HCT116 (cell line): Measurements from ENCODE around the gene FBXO31. TPM values are rescaled to one million over a fixed set of nuclear protein-coding genes. Genes with fewer than 3 reads are reported as not detected.

Experiments
- ATAC-seq: fragments of 200-7000 bp; cut with Tn5 transposase; 2 replicates; pipeline ENCODE4 v1.9.1; 2020; ENCODE audit warnings: mild to moderate bottlenecking, moderate library complexity
- BruUV-seq: library from RNA; stranded (reverse); fragments of 400-500 nt; replicated peaks from 2 replicates; lab custom pipeline; 2021; lab: Mats Ljungman, UMichigan
- CTCF ChIA-PET: fragments of 300-600 bp; sonication (Branson Sonifier 250); formaldehyde crosslinking; loops from one replicate; lab custom pipeline; 2021; ENCODE audit warnings: antibody characterized with exemption; lab: Charles Lee
- POLR2A ChIA-PET: fragments of 300-600, 350-600 bp; sonication (Branson Sonifier 250); formaldehyde crosslinking; loops from one replicate; lab custom pipeline; 2021; ENCODE audit warnings: antibody characterized with exemption; lab: Charles Lee
- RAD21 ChIA-PET, 2 experiments: fragments of 300-600 bp; sonication (Branson Sonifier 250); formaldehyde crosslinking; loops; one replicate each; lab custom pipeline; 2023; ENCODE audit warnings: low total read pairs in 2 of 2; ENCODE audit not compliant: uncharacterized antibody in 2 of 2, unreplicated experiment in 2 of 2, low non-redundant PET in 1 of 2; lab: Charles Lee
- DNase-seq: peaks from one replicate; pipeline ENCODE4 v3.0.0-alpha.2; 2010; ENCODE audit warnings: low read depth, low spot score
- H2AFZ ChIP-seq: fragments of 200-600 bp; shearing (Covaris generic), sonication (generic); 2 replicates; pipeline ENCODE4 v1.6.1; 2017; ENCODE audit warnings: low read depth, mixed run types, mixed read lengths, antibody characterized with exemption, low read length; ENCODE audit not compliant: poor library complexity, severe bottlenecking
- H3K27ac ChIP-seq: 2 replicates; pipeline ENCODE4 v1.5.1; 2012; ENCODE audit warnings: low read depth, low read length
- H3K27me3 ChIP-seq: fragments of 200-600 bp; sonication (generic); 2 replicates; pipeline ENCODE4 v1.6.1; 2016; ENCODE audit warnings: mixed run types, low read length, mixed read lengths; ENCODE audit not compliant: insufficient read depth
- H3K36me3 ChIP-seq, 2 experiments: fragments of 200-500 bp in 1 of 2; fragments of 200-600 bp in 1 of 2; sonication (Bioruptor generic) in 1 of 2; sonication (generic) in 1 of 2; 2 replicates each; pipeline versions ENCODE4 v1.5.1 to v1.6.1; 2014 to 2016; ENCODE audit warnings: low read length in 2 of 2, inconsistent platforms in 1 of 2, mixed read lengths in 1 of 2, mixed run types in 1 of 2; ENCODE audit not compliant: insufficient read depth in 2 of 2, control insufficient read depth in 1 of 2
- H3K4me1 ChIP-seq, 2 experiments: fragments of 200-600 bp in 1 of 2; sonication (generic) in 1 of 2; 2 replicates each; pipeline versions ENCODE4 v1.5.1 to v1.6.1; 2012 to 2017; ENCODE audit warnings: low read length in 2 of 2, inconsistent platforms in 1 of 2, mild to moderate bottlenecking in 1 of 2, mixed read lengths in 1 of 2, mixed run types in 1 of 2, moderate library complexity in 1 of 2; ENCODE audit not compliant: insufficient read depth in 2 of 2, control insufficient read depth in 1 of 2
- H3K4me2 ChIP-seq: fragments of 200-600 bp; sonication (generic); 2 replicates; pipeline ENCODE4 v1.6.1; 2017; ENCODE audit warnings: mixed run types, low read length, mixed read lengths
- H3K4me3 ChIP-seq, 2 experiments: fragments of 200-600 bp in 1 of 2; sonication (generic) in 1 of 2; replicated peaks in 1 of 2; 2 replicates each; pipeline ENCODE4 v1.5.1; 2011 to 2016; ENCODE audit warnings: low read length in 2 of 2, control low read depth in 1 of 2, low read depth in 1 of 2, mild to moderate bottlenecking in 1 of 2, mixed read lengths in 1 of 2, mixed run types in 1 of 2
- H3K79me2 ChIP-seq: fragments of 200-600 bp; sonication (generic); 2 replicates; pipeline ENCODE4 v1.6.1; 2017; ENCODE audit warnings: mild to moderate bottlenecking, mixed run types, low read length, moderate library complexity, mixed read lengths; ENCODE audit not compliant: insufficient read depth
- H3K9ac ChIP-seq: fragments of 200-600 bp; sonication (generic); 2 replicates; pipeline ENCODE4 v1.6.1; 2016; ENCODE audit warnings: low read length, mixed read lengths
- H3K9me2 ChIP-seq: fragments of 200-600 bp; sonication (generic), shearing (Covaris generic); 2 replicates; pipeline ENCODE4 v1.6.1; 2017; ENCODE audit warnings: mixed run types, mild to moderate bottlenecking, moderate library complexity; ENCODE audit not compliant: insufficient read depth
- H3K9me3 ChIP-seq, 2 experiments: fragments of 200-500 bp in 1 of 2; fragments of 200-600 bp in 1 of 2; sonication (Bioruptor generic) in 1 of 2; sonication (generic) in 1 of 2; 2 replicates each; pipeline ENCODE4 v1.6.1; 2014 to 2017; ENCODE audit warnings: low read length in 2 of 2, mixed read lengths in 2 of 2, inconsistent platforms in 1 of 2, low read depth in 1 of 2, mild to moderate bottlenecking in 1 of 2, mixed run types in 1 of 2, moderate library complexity in 1 of 2; ENCODE audit not compliant: control insufficient read depth in 1 of 2, insufficient read depth in 1 of 2
- H4K20me1 ChIP-seq: fragments of 200-600 bp; sonication (generic), shearing (Covaris generic); 2 replicates; pipeline ENCODE4 v1.6.1; 2017; ENCODE audit warnings: mixed run types, mild to moderate bottlenecking, moderate library complexity; ENCODE audit not compliant: insufficient read depth
- POLR2AphosphoS5 ChIP-seq: IDR thresholded peaks from 2 replicates; pipeline ENCODE4 v1.6.1; 2011; ENCODE audit warnings: mild to moderate bottlenecking, low read depth, low read length, moderate library complexity
- RAD21 ChIP-seq: IDR thresholded peaks from 2 replicates; pipeline ENCODE4 v1.6.1; 2012; ENCODE audit warnings: low read depth, mild to moderate bottlenecking
- SRF ChIP-seq: IDR thresholded peaks from 2 replicates; pipeline ENCODE4 v1.6.1; 2012; ENCODE audit warnings: low read depth
- YY1 ChIP-seq: IDR thresholded peaks from 2 replicates; pipeline ENCODE4 v1.6.1; 2011; ENCODE audit warnings: low read length, low read depth, moderate library complexity, mild to moderate bottlenecking; ENCODE audit not compliant: insufficient replicate concordance; ENCODE audit errors: extremely low read depth
- ZBTB33 ChIP-seq: IDR thresholded peaks from 2 replicates; pipeline ENCODE4 v1.6.1; 2011; ENCODE audit warnings: mild to moderate bottlenecking, low read length, moderate library complexity; ENCODE audit not compliant: insufficient replicate concordance; ENCODE audit errors: extremely low read depth
- intact Hi-C: fragments of 100-400 bp; cut with micrococcal nuclease; formaldehyde crosslinking; loops from 2 replicates; pipeline ENCODE4 v1.10.0; 2022
- total RNA-seq: library from RNA; stranded (reverse); gene quantifications from one replicate; pipeline ENCODE4 v1.2.1, GENCODE V29; 2021; ENCODE audit not compliant: unreplicated experiment

Gene FBXO31
- total RNA-seq, 1 experiment from 2014 or later, result 52.1 TPM

GRCh38 chr16:87412996-87413421 lies 29.4 kb upstream of the FBXO31 start:
- Histone ChIP-seq H3K9me2 (no peaks in the 10 kb centered on the region), H3K4me2 (no peak overlapping the region), H3K9ac (no peak overlapping the region), H3K4me1 (peaks cover 11 to 17% of the 10 kb centered on the region in 2 experiments), H3K9me3 (no peaks in the 10 kb centered on the region), H3K27me3 (no peaks in the 10 kb centered on the region), H3K27ac (no peak overlapping the region), H3K36me3 (peaks cover 32 to 33% of the 10 kb centered on the region in 2 experiments; a peak in 3 of 4 replicates), H3K4me3 (no peak overlapping the region), H3K79me2 (no peaks in the 10 kb centered on the region), H4K20me1 (peaks cover 10% of the 10 kb centered on the region), H2AFZ (no peak overlapping the region)
- DNase-seq (no peak), ATAC-seq (no peak)
- no TSS peak for BruUV-seq
- intact Hi-C loops, result no loop called here
- POLR2A ChIA-PET, result no interaction called here
- CTCF ChIA-PET, result no interaction called here
- RAD21 ChIA-PET, result no interaction called here
- TF ChIP-seq RAD21 (no peak), SRF (no peak), YY1 (no peak), ZBTB33 (no peak)

- H3K9me3 ChIP-seq, result no peaks in the 10 kb centered on the region
- TF ChIP-seq POLR2AphosphoS5, result no peak
- no peak for ATAC-seq
Observed at GRCh38 chr16:87412371-87412995, 28.9 kb upstream of the FBXO31 start.

More at GRCh38 chr16:87412371-87412995, 28.9 kb upstream of the FBXO31 start:
- Histone ChIP-seq H3K4me2 (no peak overlapping the region), H4K20me1 (peaks cover 13% of the 10 kb centered on the region), H3K9me2 (no peaks in the 10 kb centered on the region), H3K36me3 (peaks cover 32 to 33% of the 10 kb centered on the region in 2 experiments; a peak in 3 of 4 replicates), H3K27ac (no peak overlapping the region), H3K27me3 (no peaks in the 10 kb centered on the region), H3K79me2 (no peaks in the 10 kb centered on the region), H3K4me1 (peaks cover 14 to 22% of the 10 kb centered on the region in 2 experiments), H2AFZ (no peak overlapping the region), H3K4me3 (no peak overlapping the region), H3K9ac (no peak overlapping the region)
- no peak for DNase-seq
- RAD21 ChIA-PET, result interaction anchor here in 1 of 2 experiments (0.6 kb wide), 1 partner anchor 54 kb away, joined by 4 read pairs; no protein-coding TSS in a partner anchor
- CTCF ChIA-PET, result interaction anchor here (0.8 kb wide), 1 partner anchor 224 kb away, joined by 3 read pairs; no protein-coding TSS in a partner anchor
- intact Hi-C loops, result no loop called here
- POLR2A ChIA-PET, result no interaction called here
- no TSS peak for BruUV-seq
